ENCODE results near the gene MACROD2.
"Not testable (repeated sequence)": the region's sequence is repeated elsewhere in the genome, so short reads cannot be mapped to it uniquely, and the experiment has no call there.

Gene MACROD2

DNA sequence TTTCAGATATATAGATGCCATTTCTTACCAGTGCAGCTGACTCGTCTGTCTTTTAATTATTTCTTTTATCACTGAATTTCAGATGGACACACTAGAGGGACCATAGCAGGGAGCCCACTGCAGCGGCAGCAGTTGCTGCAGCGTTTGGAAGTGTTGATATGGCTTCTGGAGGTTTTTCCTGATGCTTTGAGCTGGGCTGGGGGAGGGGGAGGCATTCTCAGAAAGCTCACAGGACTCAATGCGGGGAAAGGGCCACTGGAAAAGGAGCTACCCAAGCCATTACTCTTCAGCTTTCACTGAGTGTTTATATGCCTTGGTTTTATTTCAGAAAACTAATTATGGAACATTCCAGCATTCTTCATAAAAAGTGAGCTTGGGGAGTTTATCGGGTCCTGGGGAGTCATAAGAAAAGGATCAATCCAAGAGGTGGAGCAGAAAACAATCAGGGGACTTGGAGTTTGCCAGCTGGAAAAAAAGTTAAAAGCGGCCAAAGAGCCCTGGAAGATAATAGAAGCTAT lies 1082.5 kb downstream of the MACROD2 start:
- DNase-seq: no peak

DNA sequence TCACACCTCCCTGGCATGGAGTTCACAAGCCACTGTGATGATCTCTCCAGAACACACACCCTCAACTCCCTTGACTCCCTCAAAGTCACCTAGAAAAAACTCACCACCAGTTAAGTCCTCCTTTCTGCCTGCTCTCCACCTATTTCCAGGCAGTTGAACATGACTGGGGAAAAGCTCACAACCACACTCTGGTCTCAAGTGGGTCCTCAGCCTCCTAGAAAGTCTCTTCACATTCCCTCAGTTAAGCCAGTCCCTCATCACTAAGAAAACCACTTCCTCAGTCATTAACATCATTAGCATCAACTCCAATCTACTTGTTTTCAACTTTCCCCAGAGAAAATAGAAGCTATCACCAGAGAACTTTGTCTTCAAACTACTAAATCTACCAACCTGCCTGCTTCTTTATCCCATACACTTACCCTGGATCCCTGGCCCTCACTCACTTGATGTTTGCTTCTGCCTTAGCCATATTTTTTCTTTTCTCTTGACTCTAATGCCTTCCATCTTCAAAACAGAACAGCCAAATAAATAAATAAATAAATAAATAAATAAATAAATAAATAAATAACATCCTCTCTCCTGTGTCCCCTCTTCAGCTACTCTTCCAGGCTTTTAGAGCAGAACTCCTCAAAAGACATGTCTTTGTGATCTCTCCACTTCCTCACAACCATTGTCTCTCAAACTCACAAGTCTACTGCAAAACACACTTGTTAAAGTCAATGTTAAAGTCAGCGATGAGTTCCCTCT lies 1084.5 kb downstream of the MACROD2 start:
- no peak for DNase-seq

DNA sequence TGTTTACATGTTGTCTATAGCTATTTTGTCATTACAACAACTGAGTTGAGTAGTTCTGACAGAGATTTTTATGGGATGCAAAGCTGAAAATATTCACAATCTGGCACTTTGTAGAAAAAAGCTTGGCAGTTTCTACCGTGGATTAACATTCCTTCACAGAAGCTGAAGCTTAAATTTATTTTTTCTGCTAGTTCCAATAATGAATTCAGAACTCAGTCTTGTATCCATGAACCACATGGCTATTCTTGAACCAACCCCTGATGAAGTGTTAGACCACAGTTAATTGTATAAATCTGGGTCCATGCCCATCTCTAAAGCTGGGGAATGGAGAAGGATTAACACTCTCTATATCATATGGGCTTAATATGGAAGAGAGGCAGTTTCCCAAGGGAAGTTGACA lies 1085.9 kb downstream of the MACROD2 start:
- DNase-seq: no peak

DNA sequence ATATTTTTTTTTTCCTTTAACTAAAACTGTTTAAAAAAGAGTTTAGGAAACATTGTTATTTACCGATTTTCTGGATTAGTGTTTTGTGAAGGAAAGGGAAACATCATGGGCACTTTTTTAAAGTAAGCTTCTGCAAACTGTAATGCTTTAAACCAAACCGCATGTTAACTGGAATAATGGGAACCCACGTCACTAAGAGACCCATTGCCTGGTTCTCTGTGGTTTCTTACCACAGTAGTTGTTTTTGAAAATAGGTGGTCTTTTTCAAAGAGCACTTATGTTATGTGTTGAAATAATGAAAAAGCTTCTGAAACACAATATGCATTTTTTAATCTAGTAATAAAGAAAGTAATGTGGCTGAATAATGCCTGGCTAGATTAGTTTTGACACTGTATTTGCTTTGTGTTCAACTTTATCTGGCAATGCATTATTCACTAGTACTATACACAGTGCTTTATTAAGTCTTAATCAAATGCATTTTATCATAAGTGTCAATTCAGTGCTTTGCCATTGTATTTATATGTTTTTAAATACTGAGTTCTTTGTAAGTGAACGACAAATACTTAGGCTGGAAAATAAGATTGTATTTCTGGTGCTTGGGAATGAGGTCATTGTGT lies 1096.2 kb downstream of the MACROD2 start:
- no peak for DNase-seq

DNA sequence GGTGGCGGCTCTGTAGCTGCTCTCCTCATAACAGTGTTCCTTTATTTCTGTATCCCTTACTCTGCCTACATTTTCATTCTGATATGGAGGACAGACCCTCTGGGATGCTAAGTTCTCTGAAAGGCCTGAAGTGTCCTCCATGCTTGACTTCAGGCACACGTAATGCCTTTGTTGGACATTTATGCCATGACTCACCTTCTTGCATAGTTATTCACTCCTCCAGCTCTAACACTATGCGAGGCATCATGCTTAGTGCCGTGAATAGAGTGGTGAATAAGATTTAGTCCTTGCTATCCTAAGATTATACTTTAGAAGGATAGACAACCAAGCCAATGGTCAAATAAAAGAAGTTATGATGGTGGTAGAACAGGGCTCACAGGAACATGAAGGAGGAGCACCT lies 1103.0 kb downstream of the MACROD2 start:
- no peak for DNase-seq

DNA sequence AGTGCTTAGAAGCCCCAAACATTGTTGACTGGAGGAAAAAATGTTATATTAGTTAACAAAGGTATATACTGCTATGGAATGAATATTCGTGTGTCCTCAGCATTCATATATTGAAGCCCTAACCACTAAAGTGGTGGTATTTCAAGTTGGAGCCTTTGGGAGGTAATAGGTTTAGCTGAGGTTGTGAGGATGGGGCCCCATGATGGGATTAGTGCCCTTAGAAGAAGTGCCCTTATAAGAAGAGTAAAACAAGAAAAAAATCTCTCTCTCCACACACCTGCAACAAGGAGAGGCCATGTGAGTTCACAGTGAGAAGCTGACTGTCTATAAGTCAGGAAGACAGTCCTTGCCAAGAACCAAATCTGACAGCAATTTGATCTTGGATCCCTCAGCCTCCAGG lies 1103.8 kb downstream of the MACROD2 start:
- no peak for DNase-seq

DNA sequence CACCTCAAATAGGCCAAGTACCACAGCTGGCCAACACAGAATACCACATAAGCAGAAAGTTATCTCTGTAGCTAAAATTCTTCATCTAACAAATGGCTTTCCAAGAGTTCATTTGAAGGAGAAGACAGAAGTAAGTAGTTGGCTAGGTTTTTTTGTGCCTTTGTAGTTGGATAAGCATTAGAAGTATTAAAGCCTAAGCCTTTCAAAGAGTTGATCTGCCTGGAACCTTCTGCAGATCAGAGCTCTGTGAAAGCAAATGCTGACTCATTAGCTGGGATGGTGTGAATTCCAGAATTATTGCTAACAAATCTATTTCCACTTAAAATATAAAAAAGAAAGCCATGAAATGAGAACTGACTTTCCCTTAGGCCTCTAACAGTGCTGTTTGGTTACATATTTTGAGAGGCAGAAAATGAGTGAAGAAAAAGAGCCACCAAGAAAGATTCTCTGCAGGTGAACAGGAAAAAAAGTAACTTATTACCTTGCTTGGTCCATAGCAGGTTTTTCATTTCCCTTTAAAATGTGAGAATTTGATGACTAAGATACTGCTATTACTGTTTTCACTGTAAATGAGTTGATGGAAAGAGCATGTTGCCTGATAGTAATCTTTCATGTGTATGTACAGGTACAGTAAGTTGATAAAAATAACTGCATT lies 1105.3 kb downstream of the MACROD2 start:
- no peak for DNase-seq

DNA sequence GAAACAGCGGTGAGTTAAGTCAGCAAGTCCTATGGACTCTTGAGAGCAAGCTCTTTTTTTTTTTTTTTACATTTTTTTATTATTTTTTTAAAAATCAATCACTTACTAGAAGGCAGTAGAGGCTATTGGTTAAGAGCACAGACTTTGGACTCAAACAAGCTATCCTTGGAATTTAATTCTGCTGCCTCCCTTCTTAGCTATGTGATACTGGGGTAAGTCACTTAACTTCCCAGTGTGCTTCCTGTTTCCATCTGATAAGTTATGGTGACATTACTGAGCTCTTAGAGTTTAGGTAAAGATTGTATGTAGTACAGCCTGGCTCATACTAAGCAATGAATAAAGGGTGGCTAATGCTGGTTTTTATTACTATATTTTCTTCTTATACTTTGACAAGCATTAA lies 1112.6 kb downstream of the MACROD2 start:
- no peak for DNase-seq

DNA sequence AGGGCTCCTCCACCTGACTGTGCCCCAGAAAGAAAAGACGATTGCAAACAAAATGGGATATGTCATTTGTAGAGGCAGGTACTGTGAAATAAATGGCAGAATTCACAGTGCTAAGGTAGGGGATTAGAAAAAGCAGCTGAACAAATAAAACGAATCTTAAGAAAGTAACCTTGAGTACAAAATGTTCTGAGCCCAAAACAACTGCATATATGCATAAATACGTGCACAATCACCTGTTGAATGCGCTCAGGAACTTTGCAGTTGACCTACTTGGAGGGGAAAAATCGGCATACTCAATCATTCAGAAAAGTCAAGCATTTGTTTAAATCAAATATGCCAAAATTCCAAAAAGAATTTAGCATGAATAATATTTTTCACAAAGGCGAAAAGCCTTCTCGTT lies 1114.2 kb downstream of the MACROD2 start:
- DNase-seq: no peak

DNA sequence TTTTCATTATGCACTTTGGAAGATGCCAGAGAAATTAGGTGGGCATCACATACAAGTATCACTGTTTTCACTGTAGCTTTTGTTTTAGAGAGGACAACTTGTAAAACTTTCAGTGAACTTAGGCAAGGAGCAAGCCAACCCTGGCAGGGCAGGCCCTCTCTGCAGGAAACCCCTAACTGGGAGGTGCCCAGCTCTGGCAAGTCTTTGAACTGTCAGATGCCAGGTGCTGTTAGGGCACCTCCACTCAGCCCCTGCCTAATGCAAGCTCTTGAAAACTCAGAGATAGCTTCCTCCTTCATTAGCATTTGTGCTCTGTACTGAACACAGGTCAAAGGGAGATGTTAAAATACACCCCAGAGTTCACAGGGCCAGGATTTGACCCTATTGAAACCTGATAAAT lies 1116.3 kb downstream of the MACROD2 start:
- DNase-seq: no peak

DNA sequence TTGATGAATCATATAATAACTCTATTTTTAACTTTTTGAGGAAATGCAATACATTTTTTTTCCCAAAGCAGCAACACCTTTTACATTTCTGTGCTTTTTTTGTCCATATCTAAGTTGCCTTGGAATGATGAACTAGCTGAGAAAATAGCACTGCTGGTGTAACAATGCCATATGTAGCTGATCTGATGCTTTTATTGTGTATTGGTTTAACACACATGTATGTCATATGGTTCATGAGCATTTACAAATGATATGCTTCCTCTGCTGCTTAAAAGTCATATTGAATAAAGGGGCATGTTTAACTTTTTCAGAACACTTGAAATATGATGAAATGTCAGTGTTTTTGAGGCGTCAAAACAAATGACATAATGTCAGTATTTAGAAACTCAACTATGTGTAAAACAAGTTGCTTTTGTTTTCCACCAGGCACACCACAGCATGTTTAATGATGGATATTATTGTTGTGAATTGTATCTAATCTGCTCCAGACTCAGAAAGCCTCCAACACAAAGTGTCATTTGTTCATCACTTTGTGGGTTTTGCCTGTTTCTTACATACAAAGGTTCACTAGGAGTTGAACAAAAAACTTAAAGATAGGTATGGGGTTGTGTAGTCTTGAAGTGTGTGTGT lies 1117.9 kb downstream of the MACROD2 start:
- no peak for DNase-seq

DNA sequence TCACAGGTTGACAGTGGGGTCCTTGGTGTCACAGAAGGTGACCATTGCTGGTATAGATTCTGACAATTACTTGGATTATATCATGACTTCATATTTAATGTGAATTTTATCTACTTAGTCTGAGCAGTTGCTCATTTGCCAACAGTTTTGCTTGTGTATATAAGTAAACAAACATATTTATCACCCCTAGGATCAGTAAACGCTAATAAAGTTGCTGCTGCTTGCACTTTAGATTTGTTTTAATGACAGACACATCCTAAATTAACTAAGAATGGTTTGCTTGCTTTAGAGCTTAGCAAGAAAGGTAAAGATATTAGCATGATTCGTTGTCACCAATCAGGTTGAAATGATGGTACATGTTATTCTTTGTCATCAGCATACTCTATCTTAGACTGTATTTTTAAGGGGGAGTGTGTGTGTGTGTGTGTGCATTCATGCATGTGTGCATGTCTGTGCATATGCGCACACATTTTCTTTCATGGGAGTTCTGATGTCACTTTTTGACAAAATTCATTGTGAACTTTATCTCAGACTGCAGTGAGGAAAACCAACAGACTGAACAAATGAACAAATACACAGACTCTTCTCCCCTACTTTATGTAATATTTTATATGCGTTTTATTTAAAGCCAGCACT lies 1124.7 kb downstream of the MACROD2 start:
- DNase-seq: no peak

DNA sequence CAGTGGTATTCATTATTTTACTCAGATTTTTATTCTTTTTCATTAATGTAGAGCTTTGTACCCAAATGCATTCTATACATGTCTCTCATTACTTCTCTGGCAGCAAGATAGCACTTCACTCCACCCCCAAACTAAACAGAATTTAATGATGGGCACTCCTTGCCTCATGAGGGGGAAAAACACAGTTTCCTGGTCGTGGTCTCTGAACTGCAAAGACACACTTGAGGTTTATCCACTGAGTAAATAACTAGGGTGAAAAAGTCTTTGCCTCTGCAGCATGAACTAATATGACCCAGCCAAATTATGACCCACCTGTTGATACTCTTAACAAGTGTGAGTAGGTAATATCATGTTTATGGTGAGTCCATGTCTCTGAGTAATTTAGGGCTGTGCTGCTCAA lies 1127.3 kb downstream of the MACROD2 start:
- no peak for DNase-seq

DNA sequence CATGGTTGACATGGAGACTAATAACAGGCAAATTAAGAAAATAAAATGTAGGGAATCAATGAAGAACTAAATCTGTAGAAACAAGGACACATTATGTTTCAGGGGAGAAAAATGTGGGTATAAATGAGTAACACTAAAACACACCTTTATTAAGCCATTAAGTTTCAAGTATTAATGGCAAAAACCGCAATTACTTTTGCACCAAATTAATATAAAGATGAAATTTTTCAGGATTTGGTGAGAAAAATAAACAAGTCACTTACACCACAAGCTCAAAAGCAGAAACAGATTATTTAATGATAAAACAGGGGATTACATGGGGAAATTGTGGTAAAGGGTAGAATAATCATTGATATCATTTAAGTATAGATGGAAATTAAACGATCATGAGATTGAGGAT lies 1135.9 kb downstream of the MACROD2 start:
- DNase-seq: no peak

DNA sequence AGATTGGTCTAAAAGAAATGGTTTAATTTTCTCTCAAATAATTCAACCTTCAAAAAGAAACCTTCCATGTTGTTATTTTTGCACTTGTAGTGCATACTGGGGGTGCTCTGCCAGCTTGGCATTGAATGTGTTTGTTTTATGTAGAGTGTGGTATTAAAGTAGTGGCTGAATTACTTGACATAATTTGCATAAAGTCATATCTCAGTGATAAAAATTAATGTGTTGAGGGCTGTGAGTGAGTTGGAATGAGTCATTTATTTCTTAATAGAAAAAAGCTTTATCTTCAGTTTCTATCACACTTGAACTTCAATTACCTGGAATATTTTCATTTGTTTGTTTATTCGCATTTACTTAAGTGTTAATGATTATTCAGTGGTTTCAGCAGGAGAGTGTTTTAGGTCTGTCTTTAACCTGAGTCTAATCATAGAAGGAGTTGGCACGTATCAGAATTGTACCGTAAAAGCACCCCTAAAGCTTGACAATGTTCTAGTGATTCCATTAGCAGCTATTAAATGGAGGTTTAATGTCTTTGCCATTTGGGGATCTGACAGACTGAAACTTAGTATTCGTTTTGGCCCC lies 1143.3 kb downstream of the MACROD2 start:
- DNase-seq: no peak

DNA sequence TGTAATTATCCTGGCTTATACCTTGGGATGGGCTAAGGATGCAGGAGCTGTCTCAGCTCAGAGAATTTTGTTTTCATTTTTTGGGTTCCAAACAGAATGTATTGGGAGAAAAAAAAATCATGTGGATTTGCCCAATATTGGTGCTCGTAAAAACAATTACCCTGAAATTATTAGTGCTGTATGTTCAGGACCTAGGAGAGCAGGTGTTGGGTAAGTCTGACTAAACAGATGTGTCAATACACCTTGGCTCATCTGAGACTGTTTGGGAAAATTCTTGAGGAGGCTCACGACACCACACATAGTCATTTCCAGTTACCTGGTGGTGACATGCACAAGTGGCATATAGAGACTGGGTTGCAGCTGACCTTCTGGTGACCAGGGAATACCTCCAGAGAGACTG lies 1144.2 kb downstream of the MACROD2 start:
- DNase-seq: no peak

DNA sequence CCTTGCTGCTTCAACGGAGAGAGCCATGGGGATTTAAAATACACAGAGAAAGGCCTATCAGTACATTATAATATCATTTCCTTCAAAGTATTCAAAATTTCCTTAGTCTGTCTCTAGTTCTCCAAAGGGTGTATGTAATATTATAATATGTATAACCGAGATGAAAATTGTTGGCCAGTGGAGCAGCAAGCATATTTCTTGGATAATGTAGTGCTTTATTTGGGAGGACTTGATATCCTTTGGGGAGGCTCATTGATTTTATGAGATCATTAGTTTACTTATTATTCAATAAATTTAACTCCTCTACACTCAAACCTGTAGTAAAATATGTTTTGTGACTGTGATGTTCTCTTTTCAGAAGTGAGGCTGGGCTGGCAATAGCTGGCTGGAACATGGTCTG lies 1145.0 kb downstream of the MACROD2 start:
- no peak for DNase-seq

DNA sequence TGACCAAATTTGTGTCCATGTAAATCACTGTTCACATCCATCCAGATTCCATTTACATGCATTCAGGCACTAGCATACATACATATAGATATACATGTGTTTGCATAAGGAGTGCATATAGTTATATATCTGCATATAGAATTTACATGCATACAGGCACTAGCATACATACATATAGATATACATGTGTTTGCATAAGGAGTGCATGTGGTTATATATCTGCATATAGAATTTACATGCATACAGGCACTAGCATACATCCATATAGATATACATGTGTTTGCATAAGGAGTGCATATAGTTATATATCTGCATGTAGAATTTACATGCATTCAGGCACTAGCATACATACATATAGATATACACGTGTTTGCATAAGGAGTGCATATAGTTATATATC lies 1145.6 kb downstream of the MACROD2 start:
- DNase-seq: not testable (repeated sequence)

DNA sequence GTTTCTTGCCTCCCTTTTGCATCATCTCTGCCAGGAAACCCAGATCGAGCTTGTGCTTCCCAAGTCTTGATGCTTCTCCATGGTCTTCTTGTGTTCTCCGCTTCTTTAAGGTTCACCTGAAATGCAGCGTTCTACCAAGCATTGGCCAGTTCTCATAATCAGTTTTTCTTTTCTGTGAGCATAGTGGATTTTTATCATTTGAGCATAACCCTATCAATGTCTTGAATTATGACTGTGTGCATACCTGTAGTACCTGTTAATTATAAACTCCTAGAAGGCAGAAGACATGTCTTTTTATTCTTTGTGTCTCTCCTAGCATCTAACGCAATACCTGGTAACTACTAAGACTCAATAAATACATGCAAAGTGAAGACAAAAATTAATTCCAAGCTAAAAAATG lies 1146.5 kb downstream of the MACROD2 start:
- DNase-seq: no peak

DNA sequence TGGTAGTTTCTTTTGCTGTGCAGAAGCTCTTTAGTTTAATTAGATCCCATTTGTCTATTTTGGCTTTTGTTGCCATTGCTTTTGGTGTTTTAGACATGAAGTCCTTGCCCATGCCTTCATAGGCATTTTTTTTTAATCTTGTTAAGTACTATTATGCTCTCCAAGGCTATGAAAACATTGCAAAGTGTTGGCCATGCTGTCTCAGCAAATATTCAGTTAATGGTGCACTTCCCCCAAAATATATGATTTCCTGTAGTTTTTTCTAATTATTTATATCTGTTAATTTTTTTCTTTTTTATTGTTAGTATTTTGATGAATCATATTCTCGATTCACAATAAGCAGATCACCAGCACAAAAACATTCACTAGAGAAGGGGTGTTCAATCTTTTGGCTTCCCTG lies 1148.2 kb downstream of the MACROD2 start:
- no peak for DNase-seq

DNA sequence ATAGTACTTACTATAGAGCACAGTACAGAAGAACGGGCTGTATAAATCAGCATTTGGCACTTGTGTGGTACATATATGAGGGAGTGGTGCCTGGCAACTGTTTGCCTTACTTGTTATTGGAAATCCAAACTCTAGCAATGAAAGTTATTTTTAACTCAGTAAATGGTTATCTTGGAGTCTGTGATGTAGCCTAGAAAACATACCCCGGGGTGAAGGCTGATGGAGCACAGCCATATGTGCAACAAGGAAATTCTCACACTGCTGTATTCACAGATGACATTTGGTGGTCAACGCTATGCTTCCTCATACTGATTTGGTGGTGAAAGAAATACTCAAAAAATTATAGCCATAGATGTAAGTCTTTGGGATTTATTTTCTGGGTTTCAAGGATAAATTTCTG lies 1149.6 kb downstream of the MACROD2 start:
- no peak for DNase-seq

DNA sequence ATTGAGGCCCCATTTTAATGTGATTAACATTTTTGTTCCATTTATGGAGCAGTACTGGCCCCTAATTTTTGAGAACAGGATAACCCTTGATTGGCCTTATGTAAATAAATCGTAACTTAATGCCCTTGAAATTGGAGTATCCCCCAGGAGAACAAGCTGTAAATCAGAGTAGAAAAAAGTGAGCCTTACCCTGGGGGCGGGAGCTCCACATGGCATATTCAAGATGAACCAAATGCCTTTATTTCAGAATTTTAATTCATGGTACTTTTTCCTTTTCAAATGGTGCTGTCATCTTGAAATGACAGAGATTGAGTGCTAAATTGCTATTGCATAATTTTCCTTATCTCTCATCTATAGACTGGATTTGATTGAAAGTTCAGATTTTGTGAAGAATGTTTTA lies 1151.6 kb downstream of the MACROD2 start:
- DNase-seq: no peak

DNA sequence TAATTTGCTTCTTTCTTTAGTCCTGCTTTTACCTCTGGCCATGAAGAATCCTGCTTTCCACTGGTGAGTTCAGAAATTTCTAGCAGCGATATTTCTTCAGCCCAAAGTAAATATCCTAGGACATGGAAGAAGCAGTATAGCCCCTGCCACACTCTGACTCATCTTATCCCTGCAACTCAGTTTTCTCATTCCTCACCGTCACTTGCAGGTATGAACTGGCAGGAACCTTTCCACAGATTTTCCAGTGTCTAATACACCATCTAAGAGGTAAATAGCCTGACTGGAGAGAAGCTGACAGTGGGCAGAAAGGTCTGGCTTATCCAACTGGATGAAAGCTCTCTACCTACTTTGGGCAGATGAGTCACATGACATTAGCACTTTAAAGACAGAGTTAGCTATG lies 1158.8 kb downstream of the MACROD2 start:
- DNase-seq: no peak

Measured in CD4-positive, alpha-beta T cell treated with Interleukin-4 for 4 hours (primary cell).